Adrenal gland (tissue), 12 donors: Measurements from ENCODE around the gene CDYL. TPM values are rescaled to one million over a fixed set of nuclear protein-coding genes. Genes with fewer than 3 reads are reported as not detected.

Experiments used
- DNase-seq, 7 donors: peaks; one replicate each; pipeline ENCODE4 v3.0.0-alpha.2; 2019 to 2020
- H3K27ac ChIP-seq, 5 donors: fragments of 200-600 bp; sonication (generic) in 4 of 5; 1 replicate in 3 of 5; 2 replicates in 2 of 5; pipeline versions ENCODE4 v1.5.1 to v1.8.0; 2016 to 2020; ENCODE audit warnings: mild to moderate bottlenecking in 1 of 5
- H3K27me3 ChIP-seq: fragments of 200-600 bp; 2 replicates; pipeline ENCODE4 v1.8.0; 2021
- H3K36me3 ChIP-seq, 2 donors: fragments of 200-600 bp; replicated peaks in 1 of 2; 1 replicate in 1 of 2; 2 replicates in 1 of 2; pipeline versions ENCODE4 v1.5.1 to v1.8.0; 2018 to 2022
- H3K4me1 ChIP-seq, 2 donors: fragments of 200-600 bp; replicated peaks in 1 of 2; 1 replicate in 1 of 2; 2 replicates in 1 of 2; pipeline versions ENCODE4 v1.5.1 to v1.8.0; 2018 to 2021
- H3K4me3 ChIP-seq, 4 donors: fragments of 200-600 bp; sonication (generic) in 3 of 4; one replicate each; pipeline ENCODE4 v1.5.1; 2016 to 2018
- H3K9me3 ChIP-seq, 3 donors: fragments of 200-600 bp; sonication (generic) in 1 of 3; replicated peaks in 1 of 3; 1 replicate in 2 of 3; 2 replicates in 1 of 3; pipeline versions ENCODE4 v1.5.1 to v1.8.0; 2016 to 2021
- POLR2A ChIP-seq, 2 donors: fragments of 450-650 bp; IDR thresholded peaks; one replicate each; pipeline ENCODE4 v1.6.1; 2017; ENCODE audit warnings: antibody characterized with exemption in 2 of 2, mild to moderate bottlenecking in 2 of 2, moderate library complexity in 1 of 2
- WGBS, 4 donors: extraction: QIAGEN DNeasy Blood & Tissue Kit in 2 of 4; methylation state at CpG; one replicate each; pipeline versions ENCODE4 v1.1.5 to v1.1.7; 2013 to 2017; 5-methylcytosine and 5-hydroxymethylcytosine counted together
- intact Hi-C, 2 donors: fragments of 100-400 bp; cut with DNase I; formaldehyde crosslinking; loops; one replicate each; pipeline versions ENCODE4 v1.14.1 to v1.15.0; 2022 to 2023
- polyA plus RNA-seq, 3 donors: library from polyadenylated mRNA; stranded (reverse); fragments of 200-250 nt in 2 of 3; fragments of 350-450 nt in 1 of 3; fragmentation: Illumina TruSeq in 1 of 3; extraction: RNeasy Lipid Tissue Mini Kit (QIAGEN cat#74804) in 1 of 3; gene quantifications; one replicate each; pipeline ENCODE4 v1.2.3, GENCODE V29; 2013 to 2014
- total RNA-seq, 9 donors: library from RNA; depleted of rRNA in 4 of 9; stranded (reverse); fragments of >200 nt in 4 of 9; fragments of 120-200 nt in 1 of 9; fragmentation: NEBNext Ultra II Directional in 1 of 9; extraction: Animal tissue kit (Norgen Biotek cat#: 25700) in 1 of 9; gene quantifications; one replicate each; pipeline versions ENCODE4 v1.1.0 to v1.2.4, GENCODE V29; 2013 to 2023
- TF ChIP-seq, protein P1 (sequence below), 6 experiments: fragments of 450-650 bp in 4 of 6; fragments of 200-600 bp in 2 of 6; sonication (generic) in 1 of 6; IDR thresholded peaks; 1 replicate in 5 of 6; 2 replicates in 1 of 6; pipeline versions ENCODE4 v1.5.1 to v1.8.0; 2016 to 2021; ENCODE audit warnings: antibody characterized with exemption in 6 of 6, mild to moderate bottlenecking in 2 of 6, moderate library complexity in 1 of 6
- donor health status: healthy with polysubstance abuse.
- donor health status: Bipolar disorder and iron deficiency.
- donor health status: DM: yes; HTN: yes; CAD: no.
- donor health status: DM: no; HTN: no; CAD: no.
- donor health status: DM: no; HTN: no; CAD: no.
- donor health status: DM: yes; HTN: yes; CAD: no.

CDYL gene
- total and polyA plus RNA-seq, 12 donors = 3.3 to 47.1 (median 24.8) TPM

DNA sequence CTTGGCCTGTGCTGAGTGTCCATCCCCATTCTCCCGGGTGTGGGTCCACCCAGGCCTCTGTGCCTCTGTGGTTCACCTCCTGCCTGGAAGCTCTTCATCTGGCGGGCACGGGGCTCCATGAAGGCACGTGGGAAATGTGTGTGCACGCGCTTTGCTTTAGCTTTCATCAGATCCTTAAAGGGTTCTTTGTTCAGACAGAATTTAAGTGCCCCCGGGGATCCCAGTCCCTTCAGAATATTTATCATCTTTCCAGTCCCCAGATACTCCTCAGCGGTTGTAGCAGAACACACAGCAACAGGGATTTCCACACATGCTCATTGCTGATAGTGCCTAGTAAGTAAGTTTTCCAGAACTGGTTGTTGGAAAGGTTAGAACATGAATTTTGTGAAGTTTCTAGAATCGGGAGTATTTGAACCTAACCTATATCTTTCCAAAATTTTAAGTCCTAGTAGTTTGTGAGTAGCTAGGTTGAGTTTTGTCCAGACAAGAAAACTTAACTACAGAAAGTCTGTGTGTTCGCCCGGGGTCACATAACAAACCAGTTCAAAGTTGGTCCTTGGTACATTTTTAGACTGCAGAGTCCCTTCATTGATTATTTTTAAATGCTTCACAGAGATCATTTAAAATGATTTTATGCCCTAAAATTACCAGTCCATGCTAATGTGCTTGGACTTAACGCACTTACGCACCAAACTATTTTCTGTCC lies 159.9 kb downstream of the CDYL start:
- peak overlapping the region in 1 of 4 donors; percentile 28 for H3K4me3 ChIP-seq
- H3K27me3 ChIP-seq = no peaks in the 10 kb centered on the region
- 69 to 74% (median 72%) methylated on average over 13 of the region's 13 CpGs for WGBS, 4 donors
- TF ChIP-seq, protein P1, sequence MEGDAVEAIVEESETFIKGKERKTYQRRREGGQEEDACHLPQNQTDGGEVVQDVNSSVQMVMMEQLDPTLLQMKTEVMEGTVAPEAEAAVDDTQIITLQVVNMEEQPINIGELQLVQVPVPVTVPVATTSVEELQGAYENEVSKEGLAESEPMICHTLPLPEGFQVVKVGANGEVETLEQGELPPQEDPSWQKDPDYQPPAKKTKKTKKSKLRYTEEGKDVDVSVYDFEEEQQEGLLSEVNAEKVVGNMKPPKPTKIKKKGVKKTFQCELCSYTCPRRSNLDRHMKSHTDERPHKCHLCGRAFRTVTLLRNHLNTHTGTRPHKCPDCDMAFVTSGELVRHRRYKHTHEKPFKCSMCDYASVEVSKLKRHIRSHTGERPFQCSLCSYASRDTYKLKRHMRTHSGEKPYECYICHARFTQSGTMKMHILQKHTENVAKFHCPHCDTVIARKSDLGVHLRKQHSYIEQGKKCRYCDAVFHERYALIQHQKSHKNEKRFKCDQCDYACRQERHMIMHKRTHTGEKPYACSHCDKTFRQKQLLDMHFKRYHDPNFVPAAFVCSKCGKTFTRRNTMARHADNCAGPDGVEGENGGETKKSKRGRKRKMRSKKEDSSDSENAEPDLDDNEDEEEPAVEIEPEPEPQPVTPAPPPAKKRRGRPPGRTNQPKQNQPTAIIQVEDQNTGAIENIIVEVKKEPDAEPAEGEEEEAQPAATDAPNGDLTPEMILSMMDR (IDR thresholded peaks at IDR 0.05) = no peak
- no peak for TF ChIP-seq POLR2A (IDR thresholded peaks at IDR 0.05)
- intact Hi-C loops = no loop called here
- DNase-seq = no peak
- no peak overlapping the region for H3K27ac ChIP-seq
- H3K4me1 ChIP-seq = peaks cover 1 to 19% of the 10 kb centered on the region in 2 donors
- H3K36me3 ChIP-seq = no peaks in the 10 kb centered on the region
- H3K9me3 ChIP-seq = no peaks in the 10 kb centered on the region

DNA sequence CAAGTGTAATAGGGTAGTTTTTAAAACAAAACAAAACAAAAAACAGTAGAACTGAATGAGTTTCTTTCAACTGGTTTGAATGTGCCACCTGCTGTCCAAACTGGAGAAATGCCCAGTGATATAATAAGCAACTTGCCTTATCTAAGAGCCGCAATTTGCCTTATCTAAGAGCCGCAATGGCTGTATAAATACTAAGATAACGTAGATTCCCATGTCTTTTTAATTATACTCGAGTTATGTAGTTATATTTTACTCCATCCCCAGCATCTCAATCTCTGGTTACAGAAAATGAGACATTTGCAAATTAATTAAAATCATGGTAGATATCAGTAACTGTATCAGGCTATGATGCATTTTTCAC lies 160.5 kb downstream of the CDYL start:
- TF ChIP-seq, protein P1 (IDR thresholded peaks at IDR 0.05) = peak; percentile 44 to 82 (median 75)
- TF ChIP-seq POLR2A (IDR thresholded peaks at IDR 0.05) = no peak
- no peak overlapping the region for H3K27ac ChIP-seq
- intact Hi-C loops = no loop called here
- H3K4me3 ChIP-seq = peak overlapping the region in 1 of 4 donors; percentile 28
- DNase-seq = peak in 6 of 7 donors; percentile 38 to 66 (median 52)
- no peaks in the 10 kb centered on the region for H3K36me3 ChIP-seq
- peaks cover 6 to 17% of the 10 kb centered on the region in 2 donors for H3K4me1 ChIP-seq
- H3K27me3 ChIP-seq = no peaks in the 10 kb centered on the region
- no peaks in the 10 kb centered on the region for H3K9me3 ChIP-seq
- 4 to 10% (median 8%) methylated on average over 4 of the region's 4 CpGs for WGBS, 4 donors

DNA sequence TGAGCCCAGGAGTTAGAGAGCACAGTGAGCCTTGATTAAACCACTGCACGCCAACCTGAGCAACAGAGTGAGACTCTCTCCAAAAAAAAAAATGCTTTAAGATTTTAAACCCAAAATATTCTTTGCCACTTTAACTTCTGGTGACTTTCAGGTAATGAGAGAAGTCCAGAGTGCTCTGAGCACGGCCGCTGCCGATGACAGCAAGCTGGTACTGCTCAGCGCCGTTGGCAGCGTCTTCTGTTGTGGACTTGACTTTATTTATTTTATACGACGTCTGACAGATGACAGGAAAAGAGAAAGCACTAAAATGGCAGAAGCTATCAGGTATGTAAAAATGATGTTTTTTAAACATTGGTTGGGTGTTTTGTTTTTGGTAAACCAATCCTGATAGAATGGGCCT lies 161.2 kb downstream of the CDYL start:
- intact Hi-C loops = no loop called here
- no peak for DNase-seq
- peaks cover 8 to 22% of the 10 kb centered on the region in 2 donors for H3K4me1 ChIP-seq
- H3K27me3 ChIP-seq = no peaks in the 10 kb centered on the region
- no peak overlapping the region for H3K4me3 ChIP-seq
- no peak overlapping the region for H3K27ac ChIP-seq
- 92 to 95% (median 94%) methylated on average over 9 of the region's 9 CpGs for WGBS, 4 donors
- no peaks in the 10 kb centered on the region for H3K9me3 ChIP-seq
- TF ChIP-seq, protein P1 (IDR thresholded peaks at IDR 0.05) = no peak
- no peak for TF ChIP-seq POLR2A (IDR thresholded peaks at IDR 0.05)
- H3K36me3 ChIP-seq = no peaks in the 10 kb centered on the region

DNA sequence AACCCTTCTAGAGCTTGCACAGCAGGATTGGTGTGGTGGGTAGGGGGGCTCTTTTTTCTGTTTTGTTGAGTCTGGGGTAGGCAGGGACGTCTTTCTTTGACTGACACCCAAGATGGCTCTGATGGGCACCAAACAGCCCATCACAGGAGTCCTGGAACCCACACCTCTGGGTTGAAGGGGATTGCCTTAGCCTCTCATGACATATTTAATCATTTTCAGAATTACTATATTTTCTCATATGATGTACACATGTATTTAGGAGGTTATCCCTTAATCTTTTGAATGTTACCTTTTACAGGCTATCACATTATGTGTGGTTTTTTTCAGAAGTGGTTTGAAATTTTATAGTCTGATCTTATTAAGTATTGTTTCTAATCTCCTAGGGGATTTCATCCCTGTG lies 163.0 kb downstream of the CDYL start:
- H3K27ac ChIP-seq = no peak overlapping the region
- H3K4me3 ChIP-seq = no peak overlapping the region
- H3K36me3 ChIP-seq = no peaks in the 10 kb centered on the region
- DNase-seq = no peak
- 75 to 93% (median 89%) methylated on average over 1 of the region's 1 CpG for WGBS, 4 donors
- no peaks in the 10 kb centered on the region for H3K9me3 ChIP-seq
- H3K4me1 ChIP-seq = peaks cover 14 to 29% of the 10 kb centered on the region in 2 donors
- intact Hi-C loops = no loop called here
- TF ChIP-seq, protein P1 (IDR thresholded peaks at IDR 0.05) = no peak
- no peak for TF ChIP-seq POLR2A (IDR thresholded peaks at IDR 0.05)
- no peaks in the 10 kb centered on the region for H3K27me3 ChIP-seq
